HCT116 (cell line): Measurements from ENCODE around the gene ABCC8. TPM values are rescaled to one million over a fixed set of nuclear protein-coding genes. Genes with fewer than 3 reads are reported as not detected.
A peak's percentile ranks its signal among the peaks of the same experiment; 100 is the strongest.

Experiments used
- ATAC-seq: fragments of 200-7000 bp; cut with Tn5 transposase; 2 replicates; pipeline ENCODE4 v1.9.1; 2020; ENCODE audit warnings: mild to moderate bottlenecking, moderate library complexity
- BruUV-seq: library from RNA; stranded (reverse); fragments of 400-500 nt; replicated peaks from 2 replicates; lab custom pipeline; 2021; lab: Mats Ljungman, UMichigan
- CTCF ChIA-PET: fragments of 300-600 bp; sonication (Branson Sonifier 250); formaldehyde crosslinking; loops from one replicate; lab custom pipeline; 2021; ENCODE audit warnings: antibody characterized with exemption; lab: Charles Lee
- POLR2A ChIA-PET: fragments of 300-600, 350-600 bp; sonication (Branson Sonifier 250); formaldehyde crosslinking; loops from one replicate; lab custom pipeline; 2021; ENCODE audit warnings: antibody characterized with exemption; lab: Charles Lee
- RAD21 ChIA-PET, 2 experiments: fragments of 300-600 bp; sonication (Branson Sonifier 250); formaldehyde crosslinking; loops; one replicate each; lab custom pipeline; 2023; ENCODE audit warnings: low total read pairs in 2 of 2; ENCODE audit not compliant: uncharacterized antibody in 2 of 2, unreplicated experiment in 2 of 2, low non-redundant PET in 1 of 2; lab: Charles Lee
- DNase-seq: peaks from one replicate; pipeline ENCODE4 v3.0.0-alpha.2; 2010; ENCODE audit warnings: low read depth, low spot score
- H2AFZ ChIP-seq: fragments of 200-600 bp; shearing (Covaris generic), sonication (generic); 2 replicates; pipeline ENCODE4 v1.6.1; 2017; ENCODE audit warnings: low read depth, mixed run types, mixed read lengths, antibody characterized with exemption, low read length; ENCODE audit not compliant: poor library complexity, severe bottlenecking
- H3K27ac ChIP-seq: 2 replicates; pipeline ENCODE4 v1.5.1; 2012; ENCODE audit warnings: low read depth, low read length
- H3K27me3 ChIP-seq: fragments of 200-600 bp; sonication (generic); 2 replicates; pipeline ENCODE4 v1.6.1; 2016; ENCODE audit warnings: mixed run types, low read length, mixed read lengths; ENCODE audit not compliant: insufficient read depth
- H3K36me3 ChIP-seq, 2 experiments: fragments of 200-500 bp in 1 of 2; fragments of 200-600 bp in 1 of 2; sonication (Bioruptor generic) in 1 of 2; sonication (generic) in 1 of 2; 2 replicates each; pipeline versions ENCODE4 v1.5.1 to v1.6.1; 2014 to 2016; ENCODE audit warnings: low read length in 2 of 2, inconsistent platforms in 1 of 2, mixed read lengths in 1 of 2, mixed run types in 1 of 2; ENCODE audit not compliant: insufficient read depth in 2 of 2, control insufficient read depth in 1 of 2
- H3K4me1 ChIP-seq, 2 experiments: fragments of 200-600 bp in 1 of 2; sonication (generic) in 1 of 2; 2 replicates each; pipeline versions ENCODE4 v1.5.1 to v1.6.1; 2012 to 2017; ENCODE audit warnings: low read length in 2 of 2, inconsistent platforms in 1 of 2, mild to moderate bottlenecking in 1 of 2, mixed read lengths in 1 of 2, mixed run types in 1 of 2, moderate library complexity in 1 of 2; ENCODE audit not compliant: insufficient read depth in 2 of 2, control insufficient read depth in 1 of 2
- H3K4me2 ChIP-seq: fragments of 200-600 bp; sonication (generic); 2 replicates; pipeline ENCODE4 v1.6.1; 2017; ENCODE audit warnings: mixed run types, low read length, mixed read lengths
- H3K4me3 ChIP-seq, 2 experiments: fragments of 200-600 bp in 1 of 2; sonication (generic) in 1 of 2; replicated peaks in 1 of 2; 2 replicates each; pipeline ENCODE4 v1.5.1; 2011 to 2016; ENCODE audit warnings: low read length in 2 of 2, control low read depth in 1 of 2, low read depth in 1 of 2, mild to moderate bottlenecking in 1 of 2, mixed read lengths in 1 of 2, mixed run types in 1 of 2
- H3K79me2 ChIP-seq: fragments of 200-600 bp; sonication (generic); 2 replicates; pipeline ENCODE4 v1.6.1; 2017; ENCODE audit warnings: mild to moderate bottlenecking, mixed run types, low read length, moderate library complexity, mixed read lengths; ENCODE audit not compliant: insufficient read depth
- H3K9ac ChIP-seq: fragments of 200-600 bp; sonication (generic); 2 replicates; pipeline ENCODE4 v1.6.1; 2016; ENCODE audit warnings: low read length, mixed read lengths
- H3K9me2 ChIP-seq: fragments of 200-600 bp; sonication (generic), shearing (Covaris generic); 2 replicates; pipeline ENCODE4 v1.6.1; 2017; ENCODE audit warnings: mixed run types, mild to moderate bottlenecking, moderate library complexity; ENCODE audit not compliant: insufficient read depth
- H3K9me3 ChIP-seq, 2 experiments: fragments of 200-500 bp in 1 of 2; fragments of 200-600 bp in 1 of 2; sonication (Bioruptor generic) in 1 of 2; sonication (generic) in 1 of 2; 2 replicates each; pipeline ENCODE4 v1.6.1; 2014 to 2017; ENCODE audit warnings: low read length in 2 of 2, mixed read lengths in 2 of 2, inconsistent platforms in 1 of 2, low read depth in 1 of 2, mild to moderate bottlenecking in 1 of 2, mixed run types in 1 of 2, moderate library complexity in 1 of 2; ENCODE audit not compliant: control insufficient read depth in 1 of 2, insufficient read depth in 1 of 2
- H4K20me1 ChIP-seq: fragments of 200-600 bp; sonication (generic), shearing (Covaris generic); 2 replicates; pipeline ENCODE4 v1.6.1; 2017; ENCODE audit warnings: mixed run types, mild to moderate bottlenecking, moderate library complexity; ENCODE audit not compliant: insufficient read depth
- CEBPB ChIP-seq: IDR thresholded peaks from 2 replicates; pipeline ENCODE4 v1.6.1; 2012; ENCODE audit warnings: low read depth
- ELF1 ChIP-seq: IDR thresholded peaks from 2 replicates; pipeline ENCODE4 v1.6.1; 2012; ENCODE audit warnings: low read depth, borderline replicate concordance
- FOSL1 ChIP-seq: IDR thresholded peaks from 2 replicates; pipeline ENCODE4 v1.6.1; 2012; ENCODE audit warnings: low read depth
- JUND ChIP-seq: IDR thresholded peaks from 2 replicates; pipeline ENCODE4 v1.6.1; 2012
- MAX ChIP-seq: IDR thresholded peaks from 2 replicates; pipeline ENCODE4 v1.6.1; 2012
- POLR2A ChIP-seq: IDR thresholded peaks from 2 replicates; pipeline ENCODE4 v1.7.0; 2011; ENCODE audit warnings: borderline replicate concordance; ENCODE audit not compliant: insufficient read depth, insufficient read length; ENCODE audit errors: extremely low read depth
- POLR2AphosphoS5 ChIP-seq: IDR thresholded peaks from 2 replicates; pipeline ENCODE4 v1.6.1; 2011; ENCODE audit warnings: mild to moderate bottlenecking, low read depth, low read length, moderate library complexity
- RAD21 ChIP-seq: IDR thresholded peaks from 2 replicates; pipeline ENCODE4 v1.6.1; 2012; ENCODE audit warnings: low read depth, mild to moderate bottlenecking
- SIN3A ChIP-seq: IDR thresholded peaks from 2 replicates; pipeline ENCODE4 v1.6.1; 2012; ENCODE audit warnings: low read depth
- SP1 ChIP-seq: IDR thresholded peaks from 2 replicates; pipeline ENCODE4 v1.6.1; 2012; ENCODE audit warnings: low read depth
- SRF ChIP-seq: IDR thresholded peaks from 2 replicates; pipeline ENCODE4 v1.6.1; 2012; ENCODE audit warnings: low read depth
- TCF7L2 ChIP-seq: IDR thresholded peaks from 2 replicates; pipeline ENCODE4 v1.7.0; 2011; ENCODE audit warnings: borderline replicate concordance, inconsistent platforms; ENCODE audit not compliant: insufficient read depth, insufficient read length; ENCODE audit errors: extremely low read depth
- YY1 ChIP-seq: IDR thresholded peaks from 2 replicates; pipeline ENCODE4 v1.6.1; 2011; ENCODE audit warnings: low read length, low read depth, moderate library complexity, mild to moderate bottlenecking; ENCODE audit not compliant: insufficient replicate concordance; ENCODE audit errors: extremely low read depth
- ZNF274 ChIP-seq: fragments of 200-500 bp; sonication (Bioruptor generic); IDR thresholded peaks from 2 replicates; pipeline ENCODE4 v1.6.1; 2014; ENCODE audit warnings: mild to moderate bottlenecking, low read depth, low read length, inconsistent platforms
- intact Hi-C: fragments of 100-400 bp; cut with micrococcal nuclease; formaldehyde crosslinking; loops from 2 replicates; pipeline ENCODE4 v1.10.0; 2022
- total RNA-seq: library from RNA; stranded (reverse); gene quantifications from one replicate; pipeline ENCODE4 v1.2.1, GENCODE V29; 2021; ENCODE audit not compliant: unreplicated experiment
- TF ChIP-seq, protein P1 (sequence below): IDR thresholded peaks from 2 replicates; pipeline ENCODE4 v1.6.1; 2011; ENCODE audit warnings: mild to moderate bottlenecking, low read length, moderate library complexity; ENCODE audit not compliant: insufficient replicate concordance; ENCODE audit errors: extremely low read depth

The ABCC8 gene
- total RNA-seq, 1 experiment from 2014 or later: 0.39 TPM

- H3K4me3 ChIP-seq: no peak overlapping the region
- H3K9me3 ChIP-seq: no peaks in the 10 kb centered on the region
- no TSS peak for BruUV-seq
- no peak overlapping the region for H3K9ac ChIP-seq
- no peaks in the 10 kb centered on the region for H3K9me2 ChIP-seq
- no peak overlapping the region for H3K27ac ChIP-seq
- ChIA-PET POLR2A (no interaction called here), RAD21 (no interaction called here), CTCF (no interaction called here)
- no peak for DNase-seq
- intact Hi-C loops: no loop called here
- H3K79me2 ChIP-seq: no peaks in the 10 kb centered on the region
- no peaks in the 10 kb centered on the region for H4K20me1 ChIP-seq
- no peak overlapping the region for H2AFZ ChIP-seq
- TF ChIP-seq POLR2AphosphoS5 (no peak), TCF7L2 (no peak), ZNF274 (no peak), FOSL1 (no peak), ELF1 (no peak), JUND (no peak)
- no peaks in the 10 kb centered on the region; the same call in 1 of the 2 replicates for H3K27me3 ChIP-seq
- H3K4me1 ChIP-seq: peaks cover 0 to 12% of the 10 kb centered on the region in 2 experiments; a peak in 3 of 4 replicates
- H3K36me3 ChIP-seq: no peaks in the 10 kb centered on the region
- ATAC-seq: no peak
- H3K4me2 ChIP-seq: no peak overlapping the region
Observed at GRCh38 chr11:17408026-17408425, 68.6 kb downstream of the ABCC8 start.

DNA sequence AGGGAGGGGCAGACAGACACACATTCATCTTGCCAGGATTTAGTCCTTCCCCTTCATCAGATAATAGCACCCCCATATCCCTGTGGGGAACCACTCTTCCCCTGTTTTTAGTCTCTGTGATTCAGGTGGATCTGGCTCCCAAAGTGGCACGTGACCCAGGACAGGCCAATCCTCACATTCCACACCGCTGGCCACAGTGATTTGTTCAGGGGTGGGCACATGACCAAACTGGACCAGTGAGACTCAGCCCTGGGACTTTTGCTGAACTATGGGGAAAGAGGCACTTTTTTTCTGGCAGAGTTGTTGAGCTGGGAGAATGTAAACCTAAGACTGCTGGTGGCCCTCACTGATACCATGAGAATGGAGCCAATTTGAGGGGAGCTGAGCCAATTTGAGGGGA is 69.1 kb downstream of the ABCC8 start:
- Histone ChIP-seq H3K9me3 (no peaks in the 10 kb centered on the region), H2AFZ (no peak overlapping the region), H3K27me3 (no peaks in the 10 kb centered on the region), H3K79me2 (no peaks in the 10 kb centered on the region), H3K9ac (no peak overlapping the region), H3K36me3 (no peaks in the 10 kb centered on the region), H3K4me1 (peaks cover 0 to 12% of the 10 kb centered on the region in 2 experiments; a peak in 3 of 4 replicates), H3K4me2 (no peak overlapping the region), H3K4me3 (no peak overlapping the region), H4K20me1 (no peaks in the 10 kb centered on the region), H3K9me2 (no peaks in the 10 kb centered on the region), H3K27ac (no peak overlapping the region)
- DNase-seq (no peak), ATAC-seq (peak; percentile 48)
- ChIA-PET CTCF (no interaction called here), RAD21 (no interaction called here), POLR2A (no interaction called here)
- no TSS peak for BruUV-seq
- no peak for TF ChIP-seq ELF1
- no peak for TF ChIP-seq CEBPB
- TF ChIP-seq POLR2A: no peak
- TF ChIP-seq YY1: no peak
- no peak for TF ChIP-seq TCF7L2
- TF ChIP-seq, protein P1, sequence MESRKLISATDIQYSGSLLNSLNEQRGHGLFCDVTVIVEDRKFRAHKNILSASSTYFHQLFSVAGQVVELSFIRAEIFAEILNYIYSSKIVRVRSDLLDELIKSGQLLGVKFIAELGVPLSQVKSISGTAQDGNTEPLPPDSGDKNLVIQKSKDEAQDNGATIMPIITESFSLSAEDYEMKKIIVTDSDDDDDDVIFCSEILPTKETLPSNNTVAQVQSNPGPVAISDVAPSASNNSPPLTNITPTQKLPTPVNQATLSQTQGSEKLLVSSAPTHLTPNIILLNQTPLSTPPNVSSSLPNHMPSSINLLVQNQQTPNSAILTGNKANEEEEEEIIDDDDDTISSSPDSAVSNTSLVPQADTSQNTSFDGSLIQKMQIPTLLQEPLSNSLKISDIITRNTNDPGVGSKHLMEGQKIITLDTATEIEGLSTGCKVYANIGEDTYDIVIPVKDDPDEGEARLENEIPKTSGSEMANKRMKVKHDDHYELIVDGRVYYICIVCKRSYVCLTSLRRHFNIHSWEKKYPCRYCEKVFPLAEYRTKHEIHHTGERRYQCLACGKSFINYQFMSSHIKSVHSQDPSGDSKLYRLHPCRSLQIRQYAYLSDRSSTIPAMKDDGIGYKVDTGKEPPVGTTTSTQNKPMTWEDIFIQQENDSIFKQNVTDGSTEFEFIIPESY: no peak
- TF ChIP-seq SIN3A: no peak
- TF ChIP-seq POLR2AphosphoS5: no peak
- no peak for TF ChIP-seq SRF
- no peak for TF ChIP-seq MAX
- TF ChIP-seq SP1: no peak
- no peak for TF ChIP-seq RAD21
- intact Hi-C loops: no loop called here
